HS-27A (cell line): ENCODE results near the gene SENP8.

Experiments used
- DNase-seq: peaks from one replicate; pipeline ENCODE4 v3.0.0-alpha.2; 2012; ENCODE audit warnings: low read depth, missing footprints

Gene SENP8

GRCh38 chr15:72113347-72114031 is 4.7 kb upstream of the SENP8 start:
- DNase-seq = no peak

- DNase-seq = peak; percentile 33
Observed at GRCh38 chr15:72116731-72117485, 1.3 kb upstream of the SENP8 start.

GRCh38 chr15:72117486-72118016 is 652 bp upstream of the SENP8 start:
- DNase-seq = peak; percentile 74

DNA sequence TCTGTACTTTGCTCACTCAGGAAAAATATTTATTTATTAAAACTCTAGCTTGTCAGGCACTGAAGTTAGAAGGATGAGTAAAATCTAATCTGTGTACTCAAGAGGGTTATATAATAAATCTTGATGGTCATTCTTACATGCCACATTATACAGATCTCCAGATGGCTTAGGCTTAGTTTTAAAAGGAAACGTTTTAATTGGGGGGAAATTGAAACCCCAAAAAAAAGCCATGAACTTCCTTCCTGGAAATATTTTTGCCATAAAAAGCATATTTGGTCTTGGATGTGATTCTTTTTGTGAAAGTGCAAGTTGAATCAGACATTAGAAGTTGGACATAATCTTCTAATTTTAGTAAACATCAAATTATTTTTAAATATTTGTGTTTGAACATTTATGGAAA is 6.0 kb downstream of the SENP8 start:
- DNase-seq = no peak

- no peak for DNase-seq
Observed at GRCh38 chr15:72127724-72128322, 9.6 kb downstream of the SENP8 start.

DNA sequence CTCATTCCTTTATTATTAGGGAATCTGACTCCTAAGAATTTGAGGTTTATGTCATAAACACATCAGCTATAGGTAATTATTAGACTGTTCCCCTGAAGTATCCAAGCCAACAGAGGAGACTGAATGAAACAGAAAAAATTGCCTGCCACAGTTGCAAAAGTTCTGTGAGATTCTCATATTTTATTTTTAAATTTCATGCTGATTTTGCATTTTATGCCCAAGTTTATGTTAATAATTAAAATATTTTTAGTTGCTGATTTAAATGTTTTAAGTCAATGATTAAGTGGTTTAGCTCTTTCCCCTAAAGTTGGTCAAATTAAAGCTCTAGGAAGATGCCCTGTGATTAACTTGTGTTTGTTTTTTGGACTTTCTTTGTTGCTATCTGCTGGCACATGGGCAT is 10.2 kb downstream of the SENP8 start:
- no peak for DNase-seq

DNA sequence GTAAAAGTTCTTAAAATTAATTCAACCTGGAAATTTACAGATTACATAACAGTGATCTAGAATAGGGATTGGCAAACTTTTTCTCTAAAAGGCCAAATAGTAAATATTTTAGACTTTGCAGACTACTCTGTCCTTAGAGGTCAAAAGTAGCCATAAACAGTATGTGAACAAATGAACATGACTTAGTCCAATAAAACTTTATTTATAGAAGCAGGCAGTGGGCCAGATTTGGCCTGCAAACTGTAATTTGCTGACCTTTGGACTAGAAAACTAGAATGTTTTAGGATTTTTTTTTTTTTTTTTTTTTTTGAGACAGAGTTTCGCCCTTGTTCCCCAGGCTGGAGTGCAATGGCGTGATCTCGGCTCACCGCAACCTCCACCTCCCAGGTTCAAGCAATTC is 12.1 kb downstream of the SENP8 start:
- no peak for DNase-seq

DNA sequence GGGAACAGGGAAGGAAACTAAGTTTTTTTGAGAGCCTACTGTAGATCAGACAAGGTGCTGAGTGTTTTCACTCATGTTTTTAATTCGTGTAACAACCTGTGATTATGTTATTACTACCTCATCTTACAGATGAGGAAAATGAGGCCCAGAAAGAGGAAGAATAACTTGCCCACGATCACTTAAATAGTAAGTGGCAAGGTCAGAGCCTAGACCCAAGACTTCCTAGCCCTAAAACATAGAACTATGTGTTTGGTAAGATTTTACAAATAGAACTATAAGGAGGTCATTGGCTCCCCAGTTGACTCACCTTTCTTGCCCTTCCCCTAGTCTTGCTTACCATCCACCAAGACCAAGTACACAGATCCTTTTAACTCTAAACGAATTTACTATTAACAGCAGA is 13.7 kb downstream of the SENP8 start:
- no peak for DNase-seq

- DNase-seq = no peak
Observed at GRCh38 chr15:72133211-72133610, 15.0 kb downstream of the SENP8 start.

DNA sequence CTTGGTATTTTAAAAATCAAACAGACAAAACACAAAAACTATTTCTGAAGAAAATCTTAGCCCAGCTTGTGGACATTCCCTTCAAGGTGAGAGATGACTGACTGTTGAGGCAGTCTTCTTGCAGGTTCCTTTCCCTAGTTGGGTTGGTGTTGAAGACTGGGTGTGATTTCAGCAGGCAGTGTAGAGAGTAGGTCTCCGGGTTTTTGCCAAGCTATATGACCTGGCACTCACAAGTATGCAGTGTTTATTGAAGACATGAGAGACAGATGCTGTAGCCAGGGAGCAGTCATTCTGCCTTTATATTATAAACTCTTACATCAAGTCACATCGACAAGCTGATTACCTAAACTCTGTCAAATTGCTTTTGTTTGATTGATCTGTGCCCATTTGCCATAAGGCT is 17.5 kb downstream of the SENP8 start:
- no peak for DNase-seq

DNA sequence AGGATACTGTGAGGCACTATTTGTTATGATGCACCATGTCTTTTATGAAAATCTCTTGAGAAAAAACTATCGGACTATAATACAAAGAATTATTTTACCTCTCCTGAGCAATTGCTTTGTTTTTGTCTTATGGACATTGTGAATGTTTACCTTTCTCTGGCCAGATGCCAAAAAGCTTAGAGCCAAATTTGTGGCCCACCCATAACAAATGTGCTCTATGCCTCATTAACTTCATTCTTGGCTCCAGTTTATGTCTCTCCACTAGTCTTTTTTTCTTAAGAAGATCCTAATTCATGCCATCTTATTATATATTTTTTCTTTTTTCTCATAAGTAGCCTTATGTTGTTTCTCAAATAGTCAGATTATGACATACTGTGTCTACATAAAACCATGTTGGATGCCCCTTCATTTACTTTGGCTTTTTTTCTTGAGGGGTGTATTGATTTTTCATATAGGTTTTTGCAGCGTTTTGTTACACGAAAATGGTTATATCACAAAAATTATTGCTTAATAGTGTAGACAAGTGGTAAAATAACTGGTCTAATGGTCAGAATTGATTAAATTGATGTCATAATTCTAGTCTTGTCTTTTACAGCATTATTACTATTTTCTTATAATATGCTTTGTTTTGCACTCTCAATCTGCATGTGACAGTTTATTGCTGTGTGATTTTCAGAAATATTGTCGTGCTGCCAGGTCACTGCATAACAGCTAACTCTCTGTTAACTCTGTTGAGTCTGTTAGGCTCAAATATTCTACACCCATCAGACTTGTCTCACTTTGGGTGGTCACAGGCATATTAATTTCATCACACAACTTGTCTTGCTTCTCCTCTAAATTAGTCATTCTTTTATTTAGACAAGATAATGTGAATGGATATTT is 18.2 kb downstream of the SENP8 start:
- DNase-seq = no peak

GRCh38 chr15:72139667-72140066 is 21.5 kb downstream of the SENP8 start:
- no peak for DNase-seq

DNA sequence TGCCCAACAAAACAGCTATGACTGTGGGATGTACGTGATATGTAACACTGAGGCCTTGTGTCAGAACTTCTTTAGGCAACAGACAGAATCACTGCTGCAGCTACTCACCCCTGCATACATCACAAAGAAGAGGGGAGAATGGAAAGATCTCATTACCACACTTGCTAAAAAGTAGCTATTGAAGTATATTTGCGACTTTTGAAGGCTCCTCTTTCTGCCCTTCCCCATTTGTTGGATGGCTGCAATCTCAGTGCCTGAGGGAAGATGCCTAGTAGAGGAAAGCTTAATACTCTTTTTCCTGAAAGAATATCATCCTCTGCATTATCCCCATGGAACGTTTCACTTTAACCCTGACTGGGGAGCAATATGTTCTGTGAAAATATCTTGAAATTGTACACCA is 21.9 kb downstream of the SENP8 start:
- no peak for DNase-seq

DNA sequence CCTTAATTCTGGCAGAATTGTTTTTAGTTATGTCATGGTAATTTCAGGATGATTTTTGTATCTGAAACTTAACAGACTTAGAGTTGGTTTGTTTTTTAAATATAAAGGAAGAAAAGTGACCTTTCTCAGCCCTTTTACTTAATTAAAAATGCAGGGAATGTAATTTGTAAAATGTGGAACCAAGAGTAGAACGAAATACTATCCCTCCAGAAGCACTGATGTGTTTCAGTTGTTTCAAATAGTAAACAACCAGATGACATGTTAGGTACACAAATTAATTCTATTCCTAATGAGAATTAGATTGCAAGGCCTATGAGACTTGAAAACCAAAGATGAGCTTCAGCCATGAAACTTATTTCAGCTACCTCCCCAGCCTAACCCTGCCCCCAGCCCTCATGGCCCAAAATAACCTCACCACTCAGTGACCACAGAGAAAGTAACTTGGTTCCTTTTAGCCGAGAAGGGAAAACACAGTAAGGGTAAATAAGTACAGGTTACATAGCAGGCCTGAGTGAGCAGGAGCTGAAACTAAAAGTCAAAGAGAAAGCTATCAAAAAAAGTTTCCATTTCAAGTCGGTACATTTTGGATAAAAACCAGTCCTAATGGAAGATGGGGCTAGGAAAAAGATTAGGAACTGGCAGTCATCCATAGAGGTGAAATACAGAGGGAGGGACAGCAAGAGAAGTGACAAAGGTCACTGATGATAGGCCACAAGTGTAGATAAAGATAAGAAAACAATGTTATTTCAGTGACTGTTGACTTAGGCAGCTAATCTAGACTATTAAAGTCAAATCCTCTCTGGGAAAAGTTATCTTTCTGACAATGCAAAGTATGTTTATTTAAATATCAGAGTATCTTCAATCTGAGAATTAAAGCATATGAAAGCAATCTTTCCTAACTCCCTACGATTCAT is 23.2 kb downstream of the SENP8 start:
- no peak for DNase-seq

- no peak for DNase-seq
Observed at GRCh38 chr15:72146221-72146620, 28.0 kb downstream of the SENP8 start.

- DNase-seq = no peak
Observed at GRCh38 chr15:72146934-72147333, 28.7 kb downstream of the SENP8 start.

DNA sequence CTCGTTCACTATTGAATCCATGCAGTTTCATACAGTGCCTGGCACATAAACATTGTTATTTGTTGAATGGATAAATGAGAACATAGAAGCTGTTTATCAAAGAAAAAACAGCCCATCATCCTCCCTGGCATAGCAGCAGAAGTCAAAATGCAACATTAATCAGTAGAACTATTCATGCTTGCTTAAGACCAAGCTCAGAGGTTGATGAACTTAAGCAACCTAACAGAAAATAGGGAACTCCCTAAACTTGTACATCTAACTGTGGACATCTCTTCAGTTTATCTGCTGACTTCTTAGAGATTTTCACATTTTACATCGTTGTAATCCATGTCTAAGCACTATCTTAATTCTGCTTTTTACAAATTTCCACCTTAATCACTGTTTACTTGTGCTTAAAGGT is 29.2 kb downstream of the SENP8 start:
- no peak for DNase-seq

- no peak for DNase-seq
Observed at GRCh38 chr15:72153269-72154000, 35.2 kb downstream of the SENP8 start.

GRCh38 chr15:72154316-72154715 is 36.1 kb downstream of the SENP8 start:
- no peak for DNase-seq

GRCh38 chr15:72155003-72155621 is 36.9 kb downstream of the SENP8 start:
- peak; percentile 55 for DNase-seq
